Prostate gland (tissue), 2 donors: ENCODE results near the gene DSCAM.

ENCODE experiments used
- POLR2A ChIP-seq: fragments of 450-650 bp; IDR thresholded peaks from one replicate; pipeline ENCODE4 v1.6.1; 2016; ENCODE audit warnings: antibody characterized with exemption, mild to moderate bottlenecking
- TF ChIP-seq, protein P1 (sequence below), 4 experiments: fragments of 200-600 bp in 2 of 4; fragments of 450-650 bp in 2 of 4; sonication (generic) in 2 of 4; IDR thresholded peaks; 1 replicate in 3 of 4; 2 replicates in 1 of 4; pipeline ENCODE4 v1.5.1; 2016 to 2019; ENCODE audit warnings: antibody characterized with exemption in 4 of 4, mild to moderate bottlenecking in 2 of 4, moderate library complexity in 2 of 4

DNA sequence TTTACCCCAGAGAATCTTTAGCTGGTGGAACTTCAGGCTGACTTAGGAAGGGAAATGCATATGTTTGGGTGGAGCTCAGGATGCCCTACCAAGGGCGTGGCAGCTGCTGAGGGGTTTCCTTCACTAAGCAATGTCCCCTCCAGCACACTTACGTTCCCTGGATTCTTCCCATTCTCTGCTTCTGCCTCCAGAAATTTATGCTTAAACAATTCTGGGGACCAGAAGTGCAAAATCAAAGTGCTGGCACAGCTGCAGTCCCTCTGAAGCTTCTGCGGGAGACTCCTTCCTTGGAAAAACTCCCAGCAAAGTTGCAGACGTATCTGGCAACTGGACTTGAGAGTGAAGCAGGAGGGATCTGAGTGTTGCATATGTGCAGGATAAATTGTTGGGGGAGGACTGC, 576.9 kb downstream of the DSCAM start:
- TF ChIP-seq, protein P1, sequence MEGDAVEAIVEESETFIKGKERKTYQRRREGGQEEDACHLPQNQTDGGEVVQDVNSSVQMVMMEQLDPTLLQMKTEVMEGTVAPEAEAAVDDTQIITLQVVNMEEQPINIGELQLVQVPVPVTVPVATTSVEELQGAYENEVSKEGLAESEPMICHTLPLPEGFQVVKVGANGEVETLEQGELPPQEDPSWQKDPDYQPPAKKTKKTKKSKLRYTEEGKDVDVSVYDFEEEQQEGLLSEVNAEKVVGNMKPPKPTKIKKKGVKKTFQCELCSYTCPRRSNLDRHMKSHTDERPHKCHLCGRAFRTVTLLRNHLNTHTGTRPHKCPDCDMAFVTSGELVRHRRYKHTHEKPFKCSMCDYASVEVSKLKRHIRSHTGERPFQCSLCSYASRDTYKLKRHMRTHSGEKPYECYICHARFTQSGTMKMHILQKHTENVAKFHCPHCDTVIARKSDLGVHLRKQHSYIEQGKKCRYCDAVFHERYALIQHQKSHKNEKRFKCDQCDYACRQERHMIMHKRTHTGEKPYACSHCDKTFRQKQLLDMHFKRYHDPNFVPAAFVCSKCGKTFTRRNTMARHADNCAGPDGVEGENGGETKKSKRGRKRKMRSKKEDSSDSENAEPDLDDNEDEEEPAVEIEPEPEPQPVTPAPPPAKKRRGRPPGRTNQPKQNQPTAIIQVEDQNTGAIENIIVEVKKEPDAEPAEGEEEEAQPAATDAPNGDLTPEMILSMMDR (IDR thresholded peaks at IDR 0.05) = no peak
- TF ChIP-seq POLR2A = no peak
